Measurements from ENCODE around the gene EFNA5. TPM values are rescaled to one million over a fixed set of nuclear protein-coding genes. Genes with fewer than 3 reads are reported as not detected.

EFNA5 gene
- total and polyA plus RNA-seq, 2 experiments from 2014 or later: 7.5 to 10.1 TPM

- H3K36me3 Mint-ChIP-seq (ENCODE audit: low read depth): no peaks in the 10 kb centered on the region
- H3K36me3 ChIP-seq (ENCODE audit: insufficient read depth): no peaks in the 10 kb centered on the region
- H3K4me2 ChIP-seq: peak overlapping the region; percentile 59
- ATAC-seq (no peak), DNase-seq (ENCODE audit: low spot score) (no peak)
- H3K27me3 ChIP-seq (ENCODE audit: insufficient read depth): no peaks in the 10 kb centered on the region
- peaks cover 23% of the 10 kb centered on the region for H3K79me2 ChIP-seq (replicated peaks; ENCODE audit: insufficient read depth)
- H3K9me3 Mint-ChIP-seq: no peaks in the 10 kb centered on the region
- peak overlapping the region; percentile 34; the same call in 1 of the 2 replicates for H3K4me3 ChIP-seq
- no peak overlapping the region for H3K27ac Mint-ChIP-seq
- no peaks in the 10 kb centered on the region; the same call in 1 of the 2 replicates for H3F3A ChIP-seq (replicated peaks; ENCODE audit: low read depth)
- peaks cover 68% of the 10 kb centered on the region for H3K4me1 ChIP-seq (ENCODE audit: insufficient read depth)
- peak overlapping the region; percentile 59; the same call in 1 of the 3 replicates for H3K4me3 Mint-ChIP-seq
- no peaks in the 10 kb centered on the region for H3K9me2 ChIP-seq (ENCODE audit: insufficient read depth)
- TF ChIP-seq ZNF114 (CRISPR knock-in tag; IDR thresholded peaks at IDR 0.05) (no peak), NANOG (IDR thresholded peaks at IDR 0.05; ENCODE audit: borderline replicate concordance) (no peak), ZNF331 (CRISPR knock-in tag; IDR thresholded peaks at IDR 0.05; ENCODE audit: low read depth) (no peak), CREB1 (CRISPR knock-in tag; IDR thresholded peaks at IDR 0.05; ENCODE audit: low read depth) (no peak), CTCF (conservative IDR thresholded peaks at IDR 0.05; ENCODE audit: low read depth in 2 of 2) (no peak), REST (IDR thresholded peaks at IDR 0.05; ENCODE audit: unreplicated experiment) (no peak), STAT1 (IDR thresholded peaks at IDR 0.05; ENCODE audit: unreplicated experiment) (no peak), EZH2phosphoT487 (IDR thresholded peaks at IDR 0.05; ENCODE audit: unreplicated experiment) (no peak)
- TF ChIP-seq, protein P1, sequence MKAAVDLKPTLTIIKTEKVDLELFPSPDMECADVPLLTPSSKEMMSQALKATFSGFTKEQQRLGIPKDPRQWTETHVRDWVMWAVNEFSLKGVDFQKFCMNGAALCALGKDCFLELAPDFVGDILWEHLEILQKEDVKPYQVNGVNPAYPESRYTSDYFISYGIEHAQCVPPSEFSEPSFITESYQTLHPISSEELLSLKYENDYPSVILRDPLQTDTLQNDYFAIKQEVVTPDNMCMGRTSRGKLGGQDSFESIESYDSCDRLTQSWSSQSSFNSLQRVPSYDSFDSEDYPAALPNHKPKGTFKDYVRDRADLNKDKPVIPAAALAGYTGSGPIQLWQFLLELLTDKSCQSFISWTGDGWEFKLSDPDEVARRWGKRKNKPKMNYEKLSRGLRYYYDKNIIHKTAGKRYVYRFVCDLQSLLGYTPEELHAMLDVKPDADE (IDR thresholded peaks at IDR 0.05): no peak
- H3K4me1 Mint-ChIP-seq: peaks cover 74% of the 10 kb centered on the region
- no peak overlapping the region for H2AFZ ChIP-seq
- no peaks in the 10 kb centered on the region for H4K20me1 ChIP-seq (replicated peaks; ENCODE audit: insufficient read depth)
- no peak overlapping the region for H3K27ac ChIP-seq (ENCODE audit: low read depth)
- no peaks in the 10 kb centered on the region for H3K27me3 Mint-ChIP-seq (ENCODE audit: insufficient read depth, low read depth, poor library complexity)
Measured at GRCh38 chr5:107572715-107573368, 97.9 kb downstream of the EFNA5 start.
